ENCODE results near the gene ROMO1. TPM values are rescaled to one million over a fixed set of nuclear protein-coding genes. Genes with fewer than 3 reads are reported as not detected.
"Not testable (repeated sequence)": the region's sequence is repeated elsewhere in the genome, so short reads cannot be mapped to it uniquely, and the experiment has no call there.

The ROMO1 gene
- total and polyA plus RNA-seq, 3 experiments from 2014 or later, result 108 to 358 (median 117) TPM

- peaks cover 0 to 2% (median 0%) of the 10 kb centered on the region in 5 donors for H3K9me3 Mint-ChIP-seq
- H3K27ac ChIP-seq (ENCODE audit: low read depth, low read length), result no peak overlapping the region
- peaks cover 60 to 81% (median 74%) of the 10 kb centered on the region in 3 donors for H3K4me1 Mint-ChIP-seq
- H3K4me3 ChIP-seq (ENCODE audit: low read length), result peak overlapping the region; percentile 91
- ChIA-PET POLR2A (interaction anchor here (0.6 to 7.1 kb wide), 6 partner anchors 29 to 1142 kb away, joined by 3 to 337 read pairs (median 4); partner anchors contain the start of genes CEP250, NFS1, PHF20 and ROMO1), CTCF (interaction anchor here (0.8 to 1.5 kb wide), 5 partner anchors 9 to 138 kb away, joined by 3 to 7 read pairs (median 4); partner anchors contain the start of gene PHF20)
- H3K4me3 Mint-ChIP-seq, result peak overlapping the region; percentile 95 to 100 (median 99)
- DNase-seq, result no peak
- peaks cover 20 to 73% (median 32%) of the 10 kb centered on the region in 3 donors for H3K36me3 Mint-ChIP-seq
- H3K9me3 ChIP-seq (ENCODE audit: low read length), result no peaks in the 10 kb centered on the region
- H3K27ac Mint-ChIP-seq, result peak overlapping the region; percentile 61 to 100 (median 90)
- H3K4me1 ChIP-seq (ENCODE audit: insufficient read depth, low read length), result peaks cover 72% of the 10 kb centered on the region
- no peaks in the 10 kb centered on the region for H3K27me3 ChIP-seq (ENCODE audit: insufficient read depth, low read length, poor library complexity, severe bottlenecking)
- peaks cover 37% of the 10 kb centered on the region for H3K36me3 ChIP-seq (ENCODE audit: insufficient read depth, low read length)
- H3K27me3 Mint-ChIP-seq, result peaks cover 0 to 5% of the 10 kb centered on the region in 2 donors
Measured at GRCh38 chr20:35739294-35740163, 40.3 kb downstream of the ROMO1 start.

DNA sequence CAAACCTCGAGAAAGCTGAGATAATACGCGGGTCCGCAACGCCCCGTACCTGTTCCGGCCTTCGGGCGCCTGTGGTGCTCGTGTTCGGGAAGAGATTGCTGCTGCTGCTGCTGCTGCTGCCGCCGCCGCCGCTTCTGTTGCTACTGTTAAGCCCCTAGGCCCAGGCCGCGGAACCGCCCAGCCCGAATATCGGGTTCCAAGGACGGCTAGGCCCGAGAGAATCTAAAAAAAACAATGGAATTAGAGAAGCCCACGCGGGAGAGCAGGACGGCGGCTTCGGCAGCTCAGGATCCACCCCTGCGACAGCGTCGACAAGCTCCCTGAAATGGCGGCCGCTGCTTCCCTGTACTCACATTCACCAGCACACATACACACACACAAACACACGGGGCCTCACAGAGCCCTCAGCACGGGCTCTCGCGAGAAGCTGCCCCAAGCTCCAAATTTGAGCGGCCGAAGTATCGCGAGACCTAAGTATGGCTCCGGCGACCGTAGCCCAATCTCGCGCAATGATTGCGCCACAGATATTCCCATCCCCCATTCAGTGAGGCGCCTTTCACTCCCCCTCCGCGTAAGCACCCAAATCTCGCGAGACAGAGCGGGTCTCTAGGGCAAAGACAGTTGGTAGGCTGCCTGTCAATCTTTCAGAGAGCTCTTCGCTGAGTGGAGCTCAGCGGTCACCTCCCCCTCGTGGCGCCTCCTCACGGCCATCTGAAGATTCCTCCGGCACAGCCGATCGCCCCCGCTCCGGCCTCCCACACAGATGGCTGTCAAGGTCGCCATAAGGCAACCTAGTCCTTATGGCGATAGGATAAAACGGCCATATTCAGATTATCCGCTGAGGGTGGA is 42.9 kb downstream of the ROMO1 start, which contains the start of gene RBM39:
TSS of gene RBM39 (minus strand) at position 369 of the 849 bp plus-strand sequence. CDS start 1,386 bp downstream, outside the sequence.
- Mint-ChIP-seq H3K36me3 (peaks cover 17 to 53% (median 28%) of the 10 kb centered on the region in 3 donors), H3K9me3 (peaks cover 0 to 2% (median 0%) of the 10 kb centered on the region in 5 donors), H3K27ac (peak within 1 kb of the TSS; percentile 97 to 100 (median 100)), H3K27me3 (peaks cover 0 to 5% of the 10 kb centered on the region in 2 donors), H3K4me1 (peaks cover 46 to 60% (median 55%) of the 10 kb centered on the region in 3 donors), H3K4me3 (peak within 1 kb of the TSS; percentile 95 to 100 (median 99))
- Histone ChIP-seq H3K27me3 (ENCODE audit: insufficient read depth, low read length, poor library complexity, severe bottlenecking) (no peaks in the 10 kb centered on the region), H3K9me3 (ENCODE audit: low read length) (no peaks in the 10 kb centered on the region), H3K4me1 (ENCODE audit: insufficient read depth, low read length) (peaks cover 50% of the 10 kb centered on the region), H3K4me3 (ENCODE audit: low read length) (peak within 1 kb of the TSS; percentile 91), H3K27ac (ENCODE audit: low read depth, low read length) (peak within 1 kb of the TSS; percentile 99), H3K36me3 (ENCODE audit: insufficient read depth, low read length) (peaks cover 18% of the 10 kb centered on the region)
- ChIA-PET CTCF (interaction anchor here (0.8 to 4.6 kb wide), 26 partner anchors 12 to 287 kb away, joined by 3 to 90 read pairs (median 4); partner anchors contain the start of genes CEP250, PHF20 and SCAND1), POLR2A (interaction anchor here (0.6 to 7.1 kb wide), 28 partner anchors 8 to 719 kb away, joined by 3 to 337 read pairs (median 4); partner anchors contain the start of genes CEP250, CPNE1, ERGIC3 and NFS1)
- DNase-seq, result peak; percentile 98 to 100 (median 99)

DNA sequence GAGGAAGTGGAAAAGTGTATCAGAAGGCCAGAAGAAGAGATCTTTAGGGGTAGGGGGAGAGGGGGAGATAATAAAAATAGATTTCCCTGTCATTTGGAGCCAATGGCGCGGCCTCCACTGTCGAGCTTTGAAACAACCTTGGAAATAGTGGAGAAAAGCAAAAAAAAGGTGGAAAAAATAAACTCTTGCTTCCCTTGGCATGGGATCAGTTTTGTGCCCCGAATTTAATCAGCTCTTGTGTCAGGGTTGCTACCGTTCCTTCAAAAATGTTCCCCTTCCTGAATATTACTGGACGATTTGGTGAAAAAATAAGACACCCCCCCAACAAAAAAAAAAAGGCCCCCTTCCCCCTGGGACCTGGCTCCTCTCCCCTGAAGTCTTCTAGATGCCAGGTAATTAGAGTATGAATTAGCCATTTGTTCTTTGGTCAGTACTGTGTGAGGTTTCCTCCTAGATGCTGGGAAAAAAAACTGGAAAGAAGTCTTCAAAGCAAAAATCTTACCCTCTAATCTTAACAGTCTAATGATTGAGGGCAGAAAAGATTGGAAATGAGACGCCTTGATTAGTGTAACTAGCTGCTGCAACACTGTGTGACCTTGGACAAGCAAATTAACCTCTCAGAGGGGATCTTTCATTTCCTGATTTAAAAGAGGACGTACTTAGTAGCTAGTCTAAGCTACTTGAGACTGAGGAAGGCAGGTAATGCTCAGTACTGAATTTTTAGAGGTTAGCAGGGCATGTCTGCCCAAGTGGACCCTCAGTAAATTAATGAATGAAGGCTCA is 43.7 kb downstream of the ROMO1 start:
- H3K4me1 ChIP-seq (ENCODE audit: insufficient read depth, low read length), result peaks cover 47% of the 10 kb centered on the region
- DNase-seq, result peak in 2 of 5 donors; percentile 29 to 49
- Mint-ChIP-seq H3K4me3 (peak overlapping the region; percentile 95 to 100 (median 99)), H3K36me3 (peaks cover 17 to 47% (median 28%) of the 10 kb centered on the region in 3 donors), H3K27ac (peak overlapping the region; percentile 97 to 100 (median 100)), H3K27me3 (peaks cover 0 to 5% of the 10 kb centered on the region in 2 donors), H3K4me1 (peaks cover 46 to 55% (median 54%) of the 10 kb centered on the region in 3 donors), H3K9me3 (peaks cover 0 to 2% (median 0%) of the 10 kb centered on the region in 5 donors)
- ChIA-PET CTCF (interaction anchor here (0.6 to 4.6 kb wide), 26 partner anchors 11 to 288 kb away, joined by 3 to 90 read pairs (median 4); partner anchors contain the start of genes CEP250, PHF20 and SCAND1), POLR2A (interaction anchor here (0.5 to 7.1 kb wide), 20 partner anchors 8 to 252 kb away, joined by 3 to 337 read pairs (median 4); partner anchors contain the start of genes CPNE1, ERGIC3, NFS1 and PHF20)
- H3K4me3 ChIP-seq (ENCODE audit: low read length), result peak overlapping the region; percentile 77
- H3K27ac ChIP-seq (ENCODE audit: low read depth, low read length), result peak overlapping the region; percentile 94
- peaks cover 17% of the 10 kb centered on the region for H3K36me3 ChIP-seq (ENCODE audit: insufficient read depth, low read length)
- no peaks in the 10 kb centered on the region for H3K9me3 ChIP-seq (ENCODE audit: low read length)
- H3K27me3 ChIP-seq (ENCODE audit: insufficient read depth, low read length, poor library complexity, severe bottlenecking), result no peaks in the 10 kb centered on the region

DNA sequence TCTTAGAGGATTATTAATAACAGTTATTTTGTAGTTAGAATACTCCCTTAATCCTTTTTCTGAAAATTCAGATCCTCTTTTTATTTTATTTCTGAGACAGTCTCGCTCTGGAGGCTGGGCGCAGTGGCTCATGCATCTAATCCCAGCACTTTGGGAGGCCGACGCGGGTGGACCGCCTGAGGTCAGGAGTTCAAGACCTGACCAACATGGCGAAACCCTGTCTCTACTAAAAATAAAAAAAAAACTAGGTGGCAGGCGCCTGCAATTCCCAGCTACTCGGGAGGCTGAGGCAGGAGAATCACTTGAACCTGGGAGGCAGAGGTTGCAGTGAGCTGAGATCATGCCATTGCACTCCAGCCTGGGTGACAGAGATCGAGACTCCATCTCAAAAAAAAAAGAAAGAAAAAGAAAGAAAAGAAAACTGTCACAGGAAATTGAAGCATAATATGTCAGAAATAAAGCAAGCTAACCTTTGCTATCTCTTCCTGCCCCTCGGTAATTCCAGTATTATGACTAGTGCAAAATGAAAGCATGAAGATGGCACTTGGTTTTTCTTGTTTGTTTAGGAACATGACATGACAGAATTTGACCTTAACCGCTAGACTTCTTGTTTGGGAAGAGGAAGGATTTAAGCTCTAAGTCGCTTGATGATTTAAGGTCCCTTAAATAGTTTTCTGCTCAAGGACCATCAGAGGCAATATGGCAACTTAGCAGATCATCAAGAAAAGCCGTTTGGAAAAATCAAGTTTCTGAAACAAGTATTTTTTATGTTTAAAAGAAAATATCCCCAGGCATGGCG is 44.7 kb downstream of the ROMO1 start:
- Histone ChIP-seq H3K27ac (ENCODE audit: low read depth, low read length) (peak overlapping the region; percentile 94), H3K9me3 (ENCODE audit: low read length) (no peaks in the 10 kb centered on the region), H3K4me3 (ENCODE audit: low read length) (peak overlapping the region; percentile 77), H3K4me1 (ENCODE audit: insufficient read depth, low read length) (peaks cover 37% of the 10 kb centered on the region), H3K27me3 (ENCODE audit: insufficient read depth, low read length, poor library complexity, severe bottlenecking) (no peaks in the 10 kb centered on the region), H3K36me3 (ENCODE audit: insufficient read depth, low read length) (peaks cover 7% of the 10 kb centered on the region)
- Mint-ChIP-seq H3K9me3 (peaks cover 0 to 2% (median 0%) of the 10 kb centered on the region in 5 donors), H3K36me3 (peaks cover 11 to 37% (median 19%) of the 10 kb centered on the region in 3 donors), H3K4me1 (peaks cover 36 to 45% (median 45%) of the 10 kb centered on the region in 3 donors), H3K4me3 (peak overlapping the region; percentile 95 to 100 (median 99)), H3K27me3 (peaks cover 0 to 5% of the 10 kb centered on the region in 2 donors), H3K27ac (peak overlapping the region; percentile 97 to 100 (median 100))
- ChIA-PET CTCF (interaction anchor here (1.0 to 4.6 kb wide), 6 partner anchors 12 to 210 kb away, joined by 3 to 90 read pairs (median 9); partner anchors contain the start of genes PHF20 and SCAND1), POLR2A (interaction anchor here (0.5 to 7.1 kb wide), 10 partner anchors 9 to 760 kb away, joined by 4 to 337 read pairs (median 5); partner anchors contain the start of genes CPNE1, NFS1, PHF20 and RBM12)
- no peak for DNase-seq

DNA sequence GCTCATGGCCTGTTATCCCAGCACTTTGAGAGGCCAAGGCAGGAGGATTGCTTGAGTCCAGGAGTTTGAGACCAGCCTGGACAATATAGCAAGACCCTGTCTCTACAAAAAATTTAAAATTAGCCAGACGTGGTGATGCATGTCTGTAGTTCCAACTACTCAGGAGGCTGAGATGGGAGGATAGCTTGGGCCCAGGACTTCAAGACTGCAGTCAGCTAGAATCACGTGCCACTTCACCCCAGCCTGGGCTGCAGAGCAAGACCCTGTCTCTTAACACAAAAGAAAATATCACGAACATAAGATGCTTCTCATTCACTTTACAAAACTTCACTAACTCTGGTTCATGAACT is 45.3 kb downstream of the ROMO1 start:
- Histone ChIP-seq H3K4me1 (ENCODE audit: insufficient read depth, low read length) (peaks cover 32% of the 10 kb centered on the region), H3K27ac (ENCODE audit: low read depth, low read length) (peak overlapping the region; percentile 94), H3K4me3 (ENCODE audit: low read length) (peak overlapping the region; percentile 77)
- POLR2A ChIA-PET, result interaction anchor here (0.5 to 7.1 kb wide), 8 partner anchors 10 to 210 kb away, joined by 4 to 337 read pairs (median 4); partner anchors contain the start of genes CPNE1, NFS1, PHF20 and RBM12
- not testable (repeated sequence) for H3K36me3 ChIP-seq (ENCODE audit: insufficient read depth, low read length); H3K9me3 ChIP-seq (ENCODE audit: low read length); H3K27me3 Mint-ChIP-seq; H3K9me3 Mint-ChIP-seq; DNase-seq; H3K27me3 ChIP-seq (ENCODE audit: insufficient read depth, low read length, poor library complexity, severe bottlenecking)
- Mint-ChIP-seq H3K36me3 (peaks cover 8 to 33% (median 16%) of the 10 kb centered on the region in 3 donors), H3K27ac (peak overlapping the region; percentile 97 to 100 (median 100)), H3K4me3 (peak overlapping the region; percentile 95 to 100 (median 99)), H3K4me1 (peaks cover 33 to 40% (median 39%) of the 10 kb centered on the region in 3 donors)
- CTCF ChIA-PET, result interaction anchor here (1.2 to 4.6 kb wide), 4 partner anchors 12 to 210 kb away, joined by 3 to 90 read pairs (median 13); partner anchors contain the start of genes PHF20 and SCAND1
